IPS-11a (cell line): ENCODE results near the gene NCKAP1.
A peak's percentile ranks its signal among the peaks of the same experiment; 100 is the strongest.
"Not testable (repeated sequence)": the region's sequence is repeated elsewhere in the genome, so short reads cannot be mapped to it uniquely, and the experiment has no call there.

ENCODE experiments used
- H3K4me3 ChIP-seq: one replicate; pipeline ENCODE4 v1.5.1; 2013; ENCODE audit warnings: low read depth, low read length, control low read depth

The NCKAP1 gene

DNA sequence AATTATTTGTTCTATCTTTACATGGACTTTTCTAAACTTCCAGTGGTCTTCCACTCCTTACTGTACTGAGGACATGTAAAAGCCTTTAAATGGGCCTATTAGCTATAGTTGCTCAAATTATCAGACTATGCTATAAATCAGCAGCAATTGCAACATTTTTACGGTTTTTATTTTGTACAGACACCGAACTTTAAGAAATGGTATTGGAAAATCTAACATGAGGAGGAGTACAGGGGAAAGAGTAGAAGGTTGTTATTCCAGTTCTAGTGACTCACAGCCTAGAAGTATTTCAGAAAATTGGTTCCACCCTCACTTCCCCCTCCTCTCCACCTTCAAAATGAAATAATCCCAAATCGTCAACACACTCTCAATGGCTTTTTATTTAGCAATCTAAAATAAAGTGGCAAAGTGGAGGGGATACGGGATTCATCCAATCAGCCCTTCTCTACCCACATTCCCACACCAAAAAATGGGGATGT is 1.1 kb downstream of the NCKAP1 start:
- H3K4me3 ChIP-seq, result peak overlapping the region; percentile 60

DNA sequence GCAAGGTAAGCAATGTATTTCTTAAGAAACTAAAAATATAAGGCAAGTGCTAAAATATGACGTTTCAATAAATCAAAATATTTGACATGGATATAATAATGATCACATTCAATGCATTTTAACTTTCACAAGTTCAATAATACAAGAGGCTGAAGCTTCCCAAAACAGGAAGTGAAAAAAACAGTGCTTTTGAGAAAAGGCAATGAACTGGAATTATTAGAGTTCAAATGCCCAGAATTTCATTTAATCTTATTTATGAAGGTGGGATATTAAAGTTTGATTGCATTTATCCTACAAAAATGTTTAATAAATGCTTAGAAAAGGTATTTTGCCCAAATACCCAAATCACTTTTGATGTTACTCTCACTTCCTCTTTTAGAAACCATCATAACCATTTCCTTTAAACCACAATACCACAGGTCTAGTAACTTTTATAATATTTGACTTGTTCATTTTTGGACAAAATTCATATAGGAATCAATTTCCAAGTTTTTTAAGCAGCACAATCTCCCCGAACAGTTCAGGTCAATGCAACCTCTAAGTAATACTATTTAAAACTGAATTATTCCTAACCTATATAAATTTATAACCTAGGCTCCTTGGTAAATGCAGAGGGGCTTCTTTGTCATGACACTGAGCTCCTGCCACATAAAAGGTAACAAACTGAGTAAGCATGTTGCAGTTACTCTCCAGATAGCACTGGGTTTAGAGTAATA is 2.1 kb downstream of the NCKAP1 start:
- H3K4me3 ChIP-seq, result peak overlapping the region; percentile 60

DNA sequence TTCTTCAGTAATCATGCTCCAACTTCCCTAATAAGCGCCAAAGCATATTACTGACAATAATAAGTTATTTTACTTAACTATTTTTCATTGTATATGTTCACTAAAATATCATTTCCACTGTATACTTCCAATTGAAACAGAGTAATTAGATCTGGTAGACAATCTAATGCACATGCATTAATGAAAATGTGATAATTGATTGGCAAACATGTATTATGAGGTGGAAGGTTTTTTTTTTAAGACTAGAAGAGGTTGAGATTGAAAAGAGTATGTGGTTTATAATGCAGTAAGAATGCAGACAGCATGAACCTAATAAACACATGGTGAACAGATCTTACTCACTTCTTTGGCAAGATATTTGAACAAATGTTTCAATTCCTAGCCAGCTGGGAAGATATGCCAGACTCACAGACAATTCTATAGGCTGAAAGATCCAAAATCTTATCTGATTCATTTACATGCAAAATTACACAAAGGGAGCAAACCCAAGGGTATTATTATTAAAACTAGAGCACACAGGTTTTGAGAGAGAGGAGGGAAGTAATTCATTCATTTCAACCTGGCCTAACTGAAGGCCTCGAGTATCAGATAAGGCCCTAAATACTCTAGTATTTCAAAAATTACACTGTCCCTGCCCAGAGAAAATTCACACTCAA is 2.8 kb downstream of the NCKAP1 start:
- peak overlapping the region; percentile 10 for H3K4me3 ChIP-seq

DNA sequence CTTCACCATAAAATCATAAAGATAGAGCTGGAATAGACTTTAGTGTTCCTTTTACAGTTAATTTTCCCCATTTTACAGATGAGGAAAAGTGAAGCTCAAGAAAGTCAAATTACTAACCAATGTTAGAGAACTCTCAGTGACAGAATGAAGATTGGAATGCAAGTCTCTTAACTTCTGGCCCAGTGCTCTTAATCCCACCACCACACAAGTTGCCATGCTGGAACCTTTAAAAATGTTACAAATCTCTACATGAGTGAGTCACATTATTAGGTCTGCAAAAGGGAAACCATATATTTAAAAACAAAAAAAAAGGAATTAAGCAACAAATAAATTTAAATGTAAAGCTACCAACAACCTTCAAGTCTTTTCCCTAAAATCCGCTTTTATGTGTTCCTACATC is 3.5 kb downstream of the NCKAP1 start:
- H3K4me3 ChIP-seq, result no peak overlapping the region

DNA sequence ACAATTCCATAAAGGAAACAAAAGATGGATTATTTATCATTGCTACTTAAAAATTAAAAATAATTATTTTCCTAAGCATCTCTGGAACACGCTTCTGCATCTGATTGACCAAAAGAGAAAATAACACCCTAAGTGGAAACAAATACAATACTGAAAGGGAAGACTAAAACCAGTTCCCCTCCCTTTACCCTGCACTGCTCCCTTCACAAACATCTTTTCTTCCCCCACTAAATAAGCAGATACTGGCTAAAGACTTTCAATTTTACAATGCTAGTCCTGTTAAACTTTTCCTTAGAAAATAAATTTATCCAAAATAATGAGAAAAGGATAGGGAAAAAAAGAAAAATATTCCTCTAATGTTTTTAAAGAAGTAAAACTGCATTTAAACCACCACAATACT is 4.3 kb downstream of the NCKAP1 start:
- no peak overlapping the region for H3K4me3 ChIP-seq

DNA sequence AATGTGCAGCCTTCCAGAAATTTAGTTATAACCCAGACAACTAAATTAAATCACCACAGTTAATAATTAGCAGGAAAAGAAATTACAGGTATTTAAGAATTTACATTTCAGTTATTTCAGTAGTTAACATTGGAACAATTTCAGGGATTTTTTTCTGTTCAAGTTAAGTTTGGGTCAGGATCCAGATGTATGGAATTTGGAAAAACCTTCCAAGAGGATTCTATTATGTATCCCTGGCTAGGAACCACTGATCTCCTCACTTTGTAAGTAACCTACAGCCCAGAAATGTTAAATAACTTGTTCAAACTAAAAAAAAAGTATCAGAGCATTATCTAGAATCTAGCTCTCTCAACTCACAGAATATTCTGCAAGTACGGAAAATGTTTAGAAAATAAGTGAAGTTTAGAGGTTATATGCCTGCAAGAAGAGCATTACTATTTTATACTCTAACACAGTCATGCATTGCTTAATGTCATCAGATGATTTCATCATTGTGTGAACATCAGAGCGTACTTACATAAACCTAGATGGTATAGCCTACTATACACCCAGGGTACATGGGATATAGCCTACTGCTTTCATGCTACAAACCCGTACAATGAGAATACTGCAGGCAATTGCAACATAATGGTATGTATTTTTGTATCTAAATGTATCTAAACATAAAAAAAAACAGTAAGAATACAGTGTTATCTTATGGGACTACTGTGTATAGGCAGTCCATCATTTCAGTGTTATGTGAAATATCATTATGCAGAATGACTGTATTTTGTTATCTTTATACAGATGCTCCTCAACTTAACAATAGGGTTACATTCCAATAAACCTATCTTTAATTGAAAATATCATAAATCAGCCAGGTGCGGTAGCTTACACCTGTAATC is 6.1 kb downstream of the NCKAP1 start:
- no peak overlapping the region for H3K4me3 ChIP-seq

DNA sequence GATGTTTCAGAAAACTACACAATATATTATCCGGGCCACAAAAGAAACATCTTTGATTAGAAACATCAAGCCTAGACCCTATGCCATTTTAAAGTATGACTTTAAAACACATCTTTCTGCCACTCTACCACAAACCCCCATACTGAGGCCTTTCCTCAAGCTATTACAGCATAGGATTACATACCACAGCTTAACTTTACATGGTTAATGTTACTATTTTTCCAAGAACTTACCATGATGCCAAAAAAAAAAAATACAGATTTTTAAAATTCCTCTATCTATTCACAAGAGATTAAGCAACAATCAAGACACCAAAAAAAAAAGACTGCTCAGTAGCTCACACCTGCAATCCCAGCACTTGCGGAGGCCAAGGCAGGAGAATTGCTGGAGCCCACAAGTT is 9.0 kb downstream of the NCKAP1 start:
- H3K4me3 ChIP-seq, result no peak overlapping the region

DNA sequence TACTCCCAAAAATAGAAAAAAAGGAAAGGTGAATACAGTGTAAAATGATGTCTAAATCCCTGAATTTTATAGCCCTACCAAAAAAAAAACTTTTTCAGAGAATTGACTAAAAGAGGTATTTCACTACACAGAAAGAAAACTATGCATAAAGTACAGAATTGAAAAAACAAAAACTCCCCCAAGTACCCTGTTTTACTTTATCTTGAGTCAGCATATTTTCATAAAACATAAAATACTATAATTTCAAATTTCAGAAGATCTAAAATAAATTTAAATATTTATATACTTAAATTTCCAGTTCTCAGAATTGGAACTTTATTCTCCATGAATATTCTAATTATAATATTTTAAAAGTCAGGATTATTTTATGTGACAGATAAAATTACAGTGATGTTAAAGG is 10.1 kb downstream of the NCKAP1 start:
- no peak overlapping the region for H3K4me3 ChIP-seq

DNA sequence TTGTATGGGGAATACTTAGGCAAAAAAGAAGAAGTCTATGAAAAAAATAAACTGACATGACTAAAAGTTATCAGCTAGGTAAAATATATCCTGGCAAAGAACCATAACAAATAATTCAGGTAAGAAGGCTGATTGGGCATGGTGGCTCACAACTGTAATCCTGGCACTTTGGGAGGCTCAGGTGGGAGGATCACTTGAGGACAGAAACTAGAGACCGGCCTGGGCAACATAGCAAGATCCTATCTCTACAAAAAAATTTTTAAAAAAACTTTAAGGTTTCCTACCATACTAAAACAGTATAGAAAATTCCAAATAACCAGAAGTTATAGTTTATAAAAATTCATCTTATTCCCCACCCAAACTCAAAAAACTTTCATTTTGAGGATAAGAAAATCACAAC is 10.8 kb downstream of the NCKAP1 start:
- H3K4me3 ChIP-seq, result no peak overlapping the region

DNA sequence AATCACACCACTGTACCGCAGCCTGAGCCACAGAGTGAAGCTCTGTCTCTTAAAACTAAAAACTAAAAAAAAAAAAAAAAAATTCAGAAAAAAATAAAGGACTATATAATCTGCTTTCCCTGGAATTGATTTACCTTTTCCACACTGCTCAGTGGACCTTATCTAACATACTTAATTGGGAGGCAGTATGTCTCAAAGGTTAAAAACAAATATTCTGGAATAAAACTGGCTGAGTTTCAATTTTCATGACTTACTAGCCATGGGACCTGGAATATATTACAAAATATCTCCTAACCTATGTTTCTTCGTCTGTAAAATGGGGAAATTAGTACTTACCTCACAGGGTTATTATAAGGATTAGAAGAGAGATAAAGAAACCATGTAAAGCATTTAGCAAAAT is 11.8 kb downstream of the NCKAP1 start:
- no peak overlapping the region for H3K4me3 ChIP-seq

DNA sequence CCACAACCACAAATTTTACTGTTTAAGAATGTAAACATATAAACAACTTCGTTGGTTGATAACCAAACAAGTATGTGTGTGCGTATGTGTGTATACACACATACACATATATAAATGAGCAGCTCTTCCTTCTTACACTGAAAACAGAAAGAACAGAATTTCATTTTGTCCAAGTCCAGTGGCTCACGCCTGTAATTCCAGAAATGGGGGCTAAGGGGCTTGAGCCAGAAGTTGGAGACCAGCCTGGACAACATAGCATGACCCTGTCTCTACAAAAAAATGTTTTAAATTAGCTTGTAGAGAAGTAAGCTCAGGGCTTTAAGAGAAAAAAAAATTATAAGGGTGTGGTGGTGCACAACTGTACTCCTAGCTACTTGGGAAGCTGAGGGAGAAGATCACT is 12.3 kb downstream of the NCKAP1 start:
- H3K4me3 ChIP-seq, result no peak overlapping the region

DNA sequence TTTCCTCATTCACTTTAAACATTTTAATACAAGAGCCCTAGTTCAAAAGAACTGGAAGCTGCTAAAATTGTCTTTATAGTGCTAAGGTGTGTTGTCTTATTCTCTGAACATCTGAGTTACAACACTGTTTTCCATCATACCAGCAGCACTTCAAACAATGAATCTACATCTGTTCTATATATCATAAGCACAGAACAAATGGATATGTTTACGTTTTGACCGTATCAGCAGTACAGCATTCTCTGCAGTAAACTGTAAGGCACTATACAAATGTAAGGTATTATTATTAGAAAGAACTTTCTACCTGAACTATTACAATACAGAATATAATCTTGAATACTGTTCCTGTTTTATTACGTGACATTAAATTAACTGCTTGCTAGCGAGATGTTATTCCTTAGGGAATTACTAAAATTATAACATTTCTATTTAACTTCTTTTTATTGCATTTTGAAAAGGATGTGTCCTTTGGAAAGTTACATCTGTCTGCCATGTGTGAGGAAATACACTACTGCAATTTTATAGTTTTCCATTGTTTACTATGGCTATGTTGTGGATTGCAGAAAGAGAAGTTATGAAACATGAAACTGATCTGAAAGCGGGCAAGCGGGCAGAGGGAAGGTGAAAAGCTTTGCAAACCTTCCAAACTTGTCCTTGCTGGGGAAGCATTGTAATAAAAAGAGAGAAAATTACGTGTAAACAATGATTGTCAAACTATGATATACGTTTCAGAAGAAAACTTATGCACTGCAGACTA is 13.7 kb downstream of the NCKAP1 start:
- H3K4me3 ChIP-seq, result no peak overlapping the region

DNA sequence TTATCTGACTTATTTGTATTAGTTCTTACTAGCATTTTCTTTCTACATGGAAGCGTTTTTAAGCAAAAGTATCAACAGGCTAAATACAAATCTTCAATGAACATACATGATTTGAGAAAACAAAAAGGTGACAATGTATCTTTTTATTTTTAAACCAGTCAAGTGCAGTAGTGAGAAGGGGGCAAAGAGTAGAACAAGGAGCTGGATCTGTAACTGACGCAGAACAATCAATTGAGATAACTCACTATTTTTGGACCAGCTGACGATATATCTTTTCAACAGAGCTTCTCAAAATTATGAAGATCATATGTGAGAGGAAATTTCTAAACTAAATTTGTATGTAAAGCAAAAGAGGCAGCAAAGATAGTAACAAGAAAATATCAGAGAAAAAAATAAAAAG is 15.5 kb downstream of the NCKAP1 start:
- H3K4me3 ChIP-seq, result no peak overlapping the region

DNA sequence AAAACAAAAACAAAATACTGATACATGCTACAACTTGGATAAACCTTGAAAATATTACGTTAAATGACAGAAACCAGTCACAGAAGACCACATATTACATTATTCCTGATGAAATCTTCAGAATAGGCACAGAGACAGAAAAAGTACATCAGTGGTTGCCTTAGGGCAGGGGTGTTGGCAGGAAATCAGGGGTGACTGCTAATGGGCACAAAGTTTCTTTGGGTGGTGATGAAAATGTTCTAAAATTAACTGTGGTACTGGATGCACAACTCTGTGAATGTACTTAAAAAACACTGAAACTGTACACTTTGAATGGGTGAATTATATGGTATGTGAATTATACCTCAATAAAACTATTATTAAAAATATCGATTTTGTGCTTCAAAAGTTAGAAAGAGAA is 16.6 kb downstream of the NCKAP1 start:
- H3K4me3 ChIP-seq, result no peak overlapping the region

DNA sequence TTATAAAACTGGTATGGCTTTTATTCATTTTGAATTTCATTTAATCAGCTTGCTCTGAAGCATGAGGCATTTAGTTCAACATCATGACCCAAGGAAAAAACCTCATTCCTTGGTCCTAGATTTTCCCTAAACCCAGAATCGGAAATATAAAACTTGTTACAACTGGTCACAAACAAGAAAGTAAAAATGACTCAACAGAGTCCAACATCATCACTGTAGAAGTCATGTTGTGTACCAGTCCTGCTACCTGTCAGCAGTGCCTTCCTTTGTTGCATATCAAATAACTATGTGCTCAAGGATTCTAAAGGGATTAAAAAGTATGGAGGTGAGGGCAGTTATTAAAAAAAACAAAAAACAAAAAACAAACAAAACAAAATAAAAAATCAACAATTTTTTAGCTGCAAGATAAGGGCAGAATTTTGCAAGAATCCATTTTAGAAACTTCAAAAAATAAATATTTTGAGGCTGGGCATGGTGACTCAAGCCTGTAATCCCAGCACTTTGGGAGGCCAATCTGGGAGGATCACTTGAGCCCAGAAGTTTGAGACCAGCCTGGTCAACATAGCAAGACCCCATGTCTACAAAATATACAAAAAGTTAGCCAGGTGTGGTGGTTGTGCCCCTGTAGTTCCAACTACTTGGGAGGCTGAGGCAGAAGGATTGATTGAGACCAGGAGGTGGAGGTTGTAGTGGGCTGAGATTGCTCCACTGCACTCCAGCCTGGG is 18.4 kb downstream of the NCKAP1 start:
- H3K4me3 ChIP-seq, result no peak overlapping the region

DNA sequence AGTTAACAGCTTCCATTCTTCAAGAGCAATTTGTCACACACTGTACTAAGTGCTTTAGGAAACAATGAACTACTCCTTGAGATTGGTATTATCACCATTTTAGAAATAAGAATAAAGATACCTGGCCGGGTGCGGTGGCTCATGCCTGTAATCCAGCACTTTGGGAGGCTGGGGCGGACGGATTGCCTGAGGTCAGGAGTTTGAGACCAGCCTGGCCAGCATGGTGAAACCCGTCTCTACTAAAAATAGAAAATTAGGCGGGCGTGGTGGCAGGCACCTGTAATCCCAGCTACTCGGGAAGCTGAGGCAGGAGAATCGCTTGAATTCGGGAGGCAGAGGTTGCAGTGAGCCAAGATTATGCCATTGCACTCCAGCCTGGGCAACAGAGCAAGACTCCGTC is 20.4 kb downstream of the NCKAP1 start:
- not testable (repeated sequence) for H3K4me3 ChIP-seq

DNA sequence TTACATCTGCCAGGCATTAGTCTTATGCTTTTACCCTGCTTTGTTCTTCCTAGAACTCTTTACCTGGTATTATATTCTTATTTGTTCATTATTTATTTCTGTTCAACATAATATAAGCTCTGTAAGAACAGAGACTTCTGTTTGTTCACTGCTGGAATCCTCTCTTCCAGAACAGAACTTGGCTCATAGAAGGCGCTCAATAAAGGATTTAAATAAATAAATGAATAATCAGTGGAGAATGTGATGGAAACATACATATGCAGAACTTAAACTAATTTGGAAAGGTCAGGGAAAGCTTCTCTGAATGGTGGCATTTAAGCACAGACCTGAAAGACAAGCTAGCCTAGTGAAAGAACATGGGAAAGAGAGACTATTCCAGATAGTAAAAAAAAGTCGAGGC is 24.3 kb downstream of the NCKAP1 start:
- no peak overlapping the region for H3K4me3 ChIP-seq

DNA sequence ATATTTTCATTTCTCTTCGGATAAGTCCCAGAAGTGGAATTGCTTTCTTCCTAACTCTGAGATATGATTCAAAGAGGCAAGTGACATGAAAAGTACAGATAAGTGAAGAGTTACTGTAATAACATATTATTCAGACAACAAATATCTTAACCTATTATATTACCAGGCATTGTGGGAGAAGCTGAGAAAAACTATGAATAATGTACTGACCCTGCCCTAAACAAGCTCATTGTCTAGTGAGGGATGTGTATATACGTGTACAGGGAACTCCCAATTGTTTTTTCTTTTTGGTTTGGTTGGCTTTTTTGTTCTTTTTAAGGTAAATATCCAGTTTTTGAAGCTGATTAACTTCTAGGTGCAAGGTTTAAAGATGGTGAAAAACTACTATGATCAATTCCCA is 26.5 kb downstream of the NCKAP1 start:
- H3K4me3 ChIP-seq, result no peak overlapping the region

DNA sequence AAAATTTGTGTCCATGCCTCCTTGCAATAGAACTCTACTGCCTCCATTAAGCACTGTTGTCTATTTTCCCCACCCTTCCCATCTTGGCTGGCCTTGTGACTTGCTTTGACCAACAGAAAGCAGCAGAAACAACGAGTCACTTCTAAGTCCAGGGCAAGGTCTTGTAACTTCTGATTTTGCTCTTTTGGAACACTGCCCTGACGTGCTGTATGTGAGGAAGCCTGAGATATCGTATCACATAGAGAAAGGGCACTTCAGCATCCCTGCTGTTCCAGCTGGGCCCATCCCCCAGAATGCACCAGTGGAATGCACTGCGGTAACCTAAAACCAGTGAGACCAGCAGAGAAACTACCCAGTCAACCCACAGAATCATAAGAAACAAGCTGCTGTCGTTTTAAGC is 28.1 kb downstream of the NCKAP1 start:
- no peak overlapping the region for H3K4me3 ChIP-seq

DNA sequence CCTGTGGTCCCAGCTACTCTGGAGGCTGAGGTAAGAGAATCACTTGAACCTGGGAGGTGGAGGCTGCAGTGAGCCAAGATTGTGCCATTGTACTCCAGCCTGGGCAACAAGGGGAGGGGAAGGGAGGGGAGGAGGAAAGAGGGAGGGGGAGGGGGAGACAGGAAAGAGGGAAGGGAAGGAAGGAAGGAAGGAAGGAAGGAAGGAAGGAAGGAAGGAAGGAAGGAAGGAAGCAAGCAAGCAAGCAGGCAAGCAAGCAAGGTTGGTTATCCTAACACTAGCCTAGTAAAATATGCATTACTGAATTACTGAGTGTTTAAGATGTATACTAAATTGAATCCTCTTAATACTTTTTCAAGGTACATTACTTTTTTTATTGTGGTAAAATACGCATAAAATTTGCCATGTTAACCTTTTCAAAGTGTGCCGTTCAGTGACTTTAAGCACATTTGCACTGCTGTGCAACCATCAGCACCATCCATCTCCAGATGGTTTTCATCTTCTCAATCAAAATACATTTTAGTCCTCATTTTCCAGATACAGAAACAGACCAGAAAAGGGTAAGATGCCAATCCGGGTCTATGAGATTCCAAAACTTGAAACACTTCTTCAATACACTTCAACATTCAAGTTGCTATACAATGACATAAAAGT is 28.9 kb downstream of the NCKAP1 start:
- no peak overlapping the region for H3K4me3 ChIP-seq
